Measurements from ENCODE around the gene MMD2. TPM values are rescaled to one million over a fixed set of nuclear protein-coding genes. Genes with fewer than 3 reads are reported as not detected.
A peak's percentile ranks its signal among the peaks of the same experiment; 100 is the strongest.

Gene MMD2
- total and polyA plus RNA-seq, 2 of the 8 experiments (the other 6 are each of a cell fraction or from before 2014, with no cell fraction given): 0.14 TPM; not detected in 1

- Histone ChIP-seq H3K36me3 (ENCODE audit: control insufficient read depth in 2 of 4, insufficient read depth in 4 of 4, low read length in 3 of 4) (no peaks in the 10 kb centered on the region), H4K20me1 (replicated peaks in 1 of 2; ENCODE audit: control insufficient read depth in 1 of 2, insufficient read depth in 2 of 2, low read length in 2 of 2) (peaks cover 0 to 2% of the 10 kb centered on the region in 2 experiments), H2BK20ac (ENCODE audit: low read length) (no peak overlapping the region), H2BK15ac (ENCODE audit: low read length) (no peak overlapping the region), H3K4me2 (ENCODE audit: insufficient read depth in 1 of 2, low read depth in 2 of 2, low read length in 2 of 2) (no peak overlapping the region), H2BK120ac (replicated peaks; ENCODE audit: low read depth, low read length) (no peak overlapping the region), H3K23ac (ENCODE audit: insufficient read length) (no peak overlapping the region), H3K27me3 (replicated peaks in 1 of 4; ENCODE audit: control insufficient read depth in 3 of 4, extremely low read depth in 1 of 4, insufficient read depth in 3 of 4, low read length in 3 of 4) (no peaks in the 10 kb centered on the region), H3K4me3 (ENCODE audit: extremely low read depth in 1 of 4, insufficient read depth in 2 of 4, low read depth in 3 of 4, low read length in 4 of 4) (no peak overlapping the region), H3K79me2 (ENCODE audit: control insufficient read depth in 1 of 2, insufficient read depth in 2 of 2, low read length in 2 of 2) (no peaks in the 10 kb centered on the region), H3K9me3 (ENCODE audit: insufficient read depth in 2 of 2, low read depth in 1 of 2, low read length in 1 of 2) (peaks cover 0 to 12% of the 10 kb centered on the region in 2 experiments; a peak in 1 of 4 replicates), H3K27ac (ENCODE audit: low read depth, low read length) (no peak overlapping the region), H4K91ac (replicated peaks; ENCODE audit: insufficient read length, low read length) (no peak overlapping the region), H3K4ac (replicated peaks; ENCODE audit: insufficient read length, low read depth, low read length) (no peak overlapping the region), H3K4me1 (replicated peaks in 1 of 4; ENCODE audit: control insufficient read depth in 3 of 4, insufficient read depth in 4 of 4, low read length in 3 of 4) (no peaks in the 10 kb centered on the region), H3K18ac (ENCODE audit: extremely low read depth, low read length) (no peak overlapping the region), H2AFZ (ENCODE audit: low read length) (no peak overlapping the region), H4K5ac (ENCODE audit: insufficient read length, low read depth, low read length) (no peak overlapping the region), H3K14ac (ENCODE audit: insufficient read length) (no peak overlapping the region), H3K23me2 (ENCODE audit: low read depth, low read length) (no peaks in the 10 kb centered on the region), H3K79me1 (ENCODE audit: low read depth, low read length) (no peaks in the 10 kb centered on the region), H3K9ac (replicated peaks in 1 of 4; ENCODE audit: extremely low read depth in 1 of 4, low read depth in 3 of 4, low read length in 3 of 4) (no peak overlapping the region), H4K8ac (ENCODE audit: extremely low read depth, insufficient read depth, low read length) (no peak overlapping the region), H3K56ac (replicated peaks; ENCODE audit: insufficient read length, low read depth, low read length) (no peak overlapping the region), H2AK5ac (ENCODE audit: low read depth, low read length) (no peak overlapping the region), H2BK12ac (ENCODE audit: low read depth, low read length) (no peak overlapping the region), H2BK5ac (ENCODE audit: low read depth, low read length) (no peak overlapping the region)
- POLR2A ChIA-PET (ENCODE audit: partially characterized antibody): interaction anchor here (0.6 kb wide), 1 partner anchor 18 kb away, joined by 3 read pairs; no protein-coding TSS in a partner anchor
- FAIRE-seq: no peak
- CTCF ChIA-PET (ENCODE audit: partially characterized antibody): interaction anchor here (0.8 to 1.5 kb wide), 4 partner anchors 9 to 60 kb away, joined by 3 to 6 read pairs (median 3); partner anchors contain the start of gene RADIL
- 0 out of 2 replicates have a peak, but pooled peaks have one; percentile 15 for TF ChIP-seq KDM1A (IDR thresholded peaks at IDR 0.05; ENCODE audit: borderline replicate concordance, low read length)
- TF ChIP-seq ATF3 (IDR thresholded peaks at IDR 0.05; ENCODE audit: insufficient read depth, low read depth, low read length): no peak
- no peak for DNase-seq (ENCODE audit: low read depth in 1 of 2, low spot score in 2 of 2)
- 97% methylated on average over 10 of the region's 10 CpGs; no CpG with 5 or more reads in 1 of the 2 experiments for WGBS, 2 experiments (ENCODE audit: extremely low coverage in 1 of 2, insufficient coverage in 1 of 2, insufficient read length in 1 of 2, insufficient replicate concordance in 2 of 2, low coverage in 1 of 2, low lambda C conversion rate in 2 of 2, missing lambda C conversion rate in 1 of 2)
These were observed 15.7 kb downstream of the MMD2 start for GRCh38 chr7:4943297-4943696.

All from H1 (cell line).